ENCODE measurements around the gene KLF15. TPM values are rescaled to one million over a fixed set of nuclear protein-coding genes. Genes with fewer than 3 reads are reported as not detected.

KLF15 gene
- total and polyA plus RNA-seq, 2 donors (not counting 1 experiment from before 2014, with no cell fraction given) = 0.10 to 2.2 TPM

DNA sequence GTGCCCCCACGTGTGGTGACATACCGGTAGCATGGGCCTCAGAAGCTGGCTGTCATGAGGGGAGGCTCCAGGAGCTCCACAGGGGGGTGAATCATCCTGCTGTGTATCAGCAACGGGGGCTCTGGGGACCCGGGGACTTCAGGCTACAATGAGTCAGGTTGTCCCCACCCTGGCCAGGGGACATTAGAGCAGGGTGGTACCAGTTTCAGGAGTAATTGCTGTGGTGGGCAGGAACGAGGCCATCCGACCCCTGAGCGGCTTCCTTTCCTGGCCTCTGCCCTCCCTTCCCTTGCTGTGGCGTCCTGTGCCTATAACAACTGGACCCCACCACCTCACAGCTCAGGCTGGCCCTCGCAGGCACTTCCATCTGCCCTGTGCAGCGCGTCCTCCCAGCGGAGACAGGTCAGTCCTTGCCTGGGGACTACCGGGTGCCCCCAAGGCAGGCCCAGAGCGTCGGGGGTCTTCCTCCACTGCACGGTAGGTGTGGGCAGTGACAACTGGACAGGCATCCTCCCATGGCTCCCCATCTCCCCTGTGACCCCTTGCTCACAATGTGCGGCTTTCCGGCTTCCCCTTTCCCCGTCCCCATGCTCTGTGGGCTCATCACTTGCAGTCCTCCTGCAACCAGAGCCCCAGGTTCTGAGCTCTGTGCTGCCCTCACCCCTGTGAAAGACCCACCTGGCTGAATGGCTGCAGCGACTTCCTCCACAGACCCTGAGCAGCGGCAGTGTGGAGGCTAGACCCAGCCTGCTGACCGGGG is 57.0 kb downstream of the KLF15 start:
- peaks cover 0 to 18% (median 7%) of the 10 kb centered on the region in 3 donors for H3K9me3 ChIP-seq (ENCODE audit: control extremely low read depth in 1 of 3, control insufficient read depth in 2 of 3, insufficient read depth in 1 of 3, low read length in 2 of 3)
- ChIA-PET CTCF (no interaction called here), POLR2A (no interaction called here)
- ATAC-seq (ENCODE audit: low read depth) (no peak), DNase-seq (no peak)
- no peak overlapping the region for H2AFZ ChIP-seq (ENCODE audit: insufficient read depth, low read depth, low read length, poor library complexity, severe bottlenecking)
- H3K36me3 ChIP-seq (replicated peaks in 1 of 2; ENCODE audit: control extremely low read depth in 1 of 2, control insufficient read depth in 1 of 2, extremely low read depth in 1 of 2, insufficient read depth in 2 of 2, low read length in 1 of 2) = no peaks in the 10 kb centered on the region
- no peak overlapping the region for H3K4me3 ChIP-seq (ENCODE audit: control extremely low read depth in 1 of 5, extremely low read depth in 1 of 5, insufficient read depth in 1 of 5, low read depth in 2 of 5, low read length in 4 of 5)
- 91% methylated on average over 21 of the region's 22 CpGs for WGBS (ENCODE audit: insufficient coverage)
- no peaks in the 10 kb centered on the region for H3K4me1 Mint-ChIP-seq
- no peak overlapping the region for H3K27ac ChIP-seq (ENCODE audit: low read length in 2 of 2)
- peaks cover 9% of the 10 kb centered on the region for H3K9me3 Mint-ChIP-seq (ENCODE audit: insufficient read depth)
- H3K27ac Mint-ChIP-seq = no peak overlapping the region
- no peak overlapping the region for H3K4me2 ChIP-seq (replicated peaks; ENCODE audit: low read depth, low read length, poor library complexity, severe bottlenecking)
- no peaks in the 10 kb centered on the region for H3K4me1 ChIP-seq (ENCODE audit: control insufficient read depth in 2 of 2, insufficient read depth in 2 of 2, low read length in 2 of 2)
- peaks cover 0 to 4% (median 0%) of the 10 kb centered on the region in 4 experiments for H3K27me3 ChIP-seq (replicated peaks in 1 of 4; ENCODE audit: control extremely low read depth in 1 of 4, control insufficient read depth in 3 of 4, insufficient read depth in 4 of 4, low read length in 3 of 4)
- H3K9ac ChIP-seq (ENCODE audit: low read length) = no peak overlapping the region
- intact Hi-C loops (cut with micrococcal nuclease) = no loop called here
- no peaks in the 10 kb centered on the region for H3K79me2 ChIP-seq (ENCODE audit: control insufficient read depth, insufficient read depth, low read length)
- TF ChIP-seq EZH2 (IDR thresholded peaks at IDR 0.05; ENCODE audit: borderline replicate concordance, insufficient read depth, low read depth, low read length, poor library complexity, severe bottlenecking) (no peak), CTCF (IDR thresholded peaks at IDR 0.05) (no peak)
- no peaks in the 10 kb centered on the region for H3K27me3 Mint-ChIP-seq
- no peak overlapping the region for H3K4me3 Mint-ChIP-seq
- no peaks in the 10 kb centered on the region for H4K20me1 ChIP-seq (ENCODE audit: control insufficient read depth, insufficient read depth, low read length, poor library complexity, severe bottlenecking)

DNA sequence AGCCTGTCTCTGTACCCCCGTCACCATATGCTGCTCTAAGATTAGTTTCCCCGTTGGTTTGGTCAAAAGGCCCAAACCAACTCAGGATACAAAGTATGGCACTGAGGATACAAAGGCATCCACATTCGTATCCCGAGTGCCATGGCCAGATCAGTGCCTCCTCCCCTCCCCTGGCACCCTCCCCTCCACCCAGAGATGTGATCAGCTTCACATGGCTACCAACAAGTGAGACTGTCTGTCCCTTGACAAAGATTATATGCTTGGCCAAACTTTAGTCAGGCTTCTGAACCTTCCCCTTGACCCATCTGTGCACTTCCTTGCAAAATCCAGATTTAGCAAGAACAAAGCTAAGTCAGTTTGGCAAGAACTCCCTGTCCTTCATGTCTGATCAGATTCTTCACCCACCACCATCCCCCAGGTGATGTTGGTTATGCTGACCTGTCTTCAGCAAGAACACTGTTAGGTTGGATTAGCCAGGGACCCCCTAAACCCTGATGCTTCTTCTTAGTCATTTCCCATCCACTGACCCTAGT is 61.7 kb downstream of the KLF15 start:
- no peaks in the 10 kb centered on the region for H4K20me1 ChIP-seq (ENCODE audit: control insufficient read depth, insufficient read depth, low read length, poor library complexity, severe bottlenecking)
- intact Hi-C loops (cut with micrococcal nuclease) = no loop called here
- Mint-ChIP-seq H3K27me3 (peaks cover 7% of the 10 kb centered on the region), H3K27ac (no peak overlapping the region), H3K4me3 (no peak overlapping the region), H3K4me1 (no peaks in the 10 kb centered on the region), H3K9me3 (ENCODE audit: insufficient read depth) (no peaks in the 10 kb centered on the region)
- no peaks in the 10 kb centered on the region for H3K79me2 ChIP-seq (ENCODE audit: control insufficient read depth, insufficient read depth, low read length)
- H3K4me2 ChIP-seq (replicated peaks; ENCODE audit: low read depth, low read length, poor library complexity, severe bottlenecking) = no peak overlapping the region
- TF ChIP-seq CTCF (IDR thresholded peaks at IDR 0.05) (no peak), EZH2 (IDR thresholded peaks at IDR 0.05; ENCODE audit: borderline replicate concordance, insufficient read depth, low read depth, low read length, poor library complexity, severe bottlenecking) (no peak)
- H3K27me3 ChIP-seq (replicated peaks in 1 of 4; ENCODE audit: control extremely low read depth in 1 of 4, control insufficient read depth in 3 of 4, insufficient read depth in 4 of 4, low read length in 3 of 4) = peaks cover 0 to 4% (median under 1%) of the 10 kb centered on the region in 4 experiments
- no peaks in the 10 kb centered on the region for H3K36me3 ChIP-seq (replicated peaks in 1 of 2; ENCODE audit: control extremely low read depth in 1 of 2, control insufficient read depth in 1 of 2, extremely low read depth in 1 of 2, insufficient read depth in 2 of 2, low read length in 1 of 2)
- peaks cover 0 to 11% (median 0%) of the 10 kb centered on the region in 3 donors for H3K9me3 ChIP-seq (ENCODE audit: control extremely low read depth in 1 of 3, control insufficient read depth in 2 of 3, insufficient read depth in 1 of 3, low read length in 2 of 3)
- H2AFZ ChIP-seq (ENCODE audit: insufficient read depth, low read depth, low read length, poor library complexity, severe bottlenecking) = no peak overlapping the region
- ChIA-PET POLR2A (no interaction called here), CTCF (no interaction called here)
- no peaks in the 10 kb centered on the region for H3K4me1 ChIP-seq (ENCODE audit: control insufficient read depth in 2 of 2, insufficient read depth in 2 of 2, low read length in 2 of 2)
- 68% methylated on average over 4 of the region's 4 CpGs for WGBS (ENCODE audit: insufficient coverage)
- ATAC-seq (ENCODE audit: low read depth) (no peak), DNase-seq (no peak)
- no peak overlapping the region for H3K27ac ChIP-seq (ENCODE audit: low read length in 2 of 2)
- no peak overlapping the region for H3K9ac ChIP-seq (ENCODE audit: low read length)
- H3K4me3 ChIP-seq (ENCODE audit: control extremely low read depth in 1 of 5, extremely low read depth in 1 of 5, insufficient read depth in 1 of 5, low read depth in 2 of 5, low read length in 4 of 5) = no peak overlapping the region

All from B cell (primary cell).